Mucosa of rectum (tissue), 2 donors: Measurements from ENCODE around the gene CTIF.
"Not testable (repeated sequence)": the region's sequence is repeated elsewhere in the genome, so short reads cannot be mapped to it uniquely, and the experiment has no call there.

ENCODE experiments used
- H3K27ac ChIP-seq, 2 donors: one replicate each; pipeline ENCODE4 v1.7.0; 2013; ENCODE audit warnings: inconsistent platforms in 2 of 2, low read depth in 2 of 2, low read length in 2 of 2
- H3K27me3 ChIP-seq, 2 donors: one replicate each; pipeline ENCODE4 v1.7.0; 2013; ENCODE audit warnings: low read length in 2 of 2; ENCODE audit not compliant: control insufficient read depth in 2 of 2, insufficient read depth in 2 of 2
- H3K36me3 ChIP-seq, 2 donors: one replicate each; pipeline ENCODE4 v1.7.0; 2013; ENCODE audit warnings: low read length in 2 of 2; ENCODE audit not compliant: control insufficient read depth in 2 of 2, insufficient read depth in 2 of 2
- H3K4me1 ChIP-seq, 2 donors: one replicate each; pipeline ENCODE4 v1.7.0; 2013; ENCODE audit warnings: low read length in 2 of 2, mild to moderate bottlenecking in 1 of 2; ENCODE audit not compliant: control insufficient read depth in 2 of 2, insufficient read depth in 2 of 2
- H3K4me3 ChIP-seq, 2 donors: one replicate each; pipeline ENCODE4 v1.7.0; 2013; ENCODE audit warnings: low read length in 2 of 2
- H3K9ac ChIP-seq, 2 donors: one replicate each; pipeline ENCODE4 v1.7.0; 2013; ENCODE audit warnings: low read length in 2 of 2, low read depth in 1 of 2, mild to moderate bottlenecking in 1 of 2
- H3K9me3 ChIP-seq, 2 donors: one replicate each; pipeline ENCODE4 v1.7.0; 2013; ENCODE audit warnings: low read length in 2 of 2; ENCODE audit not compliant: control insufficient read depth in 2 of 2
- donor health status: healthy.
- donor health status: Normal muscosa, but diverticular disease.

Gene CTIF

DNA sequence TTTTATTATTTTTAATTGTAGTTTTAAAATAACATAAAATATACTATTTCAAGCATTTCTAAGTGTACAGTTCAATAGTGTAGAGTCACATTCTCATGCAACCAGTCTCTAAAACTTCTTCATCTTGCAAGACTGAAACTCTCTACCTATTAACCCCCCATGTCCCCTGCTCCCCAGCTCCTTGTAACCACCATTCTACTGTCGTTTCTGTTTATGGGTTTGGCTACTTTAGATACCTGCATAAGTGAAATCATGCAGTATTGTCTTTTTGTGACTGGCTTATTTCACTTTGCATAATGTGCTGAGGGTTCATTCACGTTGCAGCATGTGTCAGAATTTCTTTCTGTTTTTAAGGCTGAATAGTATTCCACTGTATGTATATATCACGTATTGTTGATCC lies 272.6 kb downstream of the CTIF start:
- no peaks in the 10 kb centered on the region for H3K27me3 ChIP-seq
- H3K4me3 ChIP-seq = no peak overlapping the region
- H3K36me3 ChIP-seq = no peaks in the 10 kb centered on the region
- H3K9me3 ChIP-seq = no peaks in the 10 kb centered on the region
- H3K9ac ChIP-seq = no peak overlapping the region
- peaks cover 13 to 17% of the 10 kb centered on the region in 2 donors for H3K4me1 ChIP-seq
- no peak overlapping the region for H3K27ac ChIP-seq

DNA sequence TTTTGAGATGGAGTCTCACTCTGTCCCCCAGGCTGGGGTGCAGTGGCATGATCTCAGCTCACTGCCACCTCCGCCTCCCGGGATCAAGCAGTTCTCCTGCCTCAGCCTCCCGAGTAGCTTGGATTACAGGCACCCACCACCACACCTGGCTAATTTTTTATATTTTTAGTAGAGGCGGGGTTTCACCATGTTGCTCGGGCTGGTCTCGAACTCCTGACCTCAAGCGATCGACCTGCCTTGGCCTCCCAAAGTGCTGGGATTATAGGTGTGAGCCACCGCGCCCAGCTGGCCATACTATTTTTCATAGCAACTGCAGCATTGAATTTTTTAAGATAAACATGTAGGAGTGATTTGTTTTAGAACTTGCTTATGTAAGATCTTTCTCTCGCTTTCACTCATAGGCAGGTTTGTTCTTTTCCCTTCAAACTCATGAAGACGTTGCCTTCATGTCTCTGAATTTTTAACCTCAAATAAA lies 273.2 kb downstream of the CTIF start:
- not testable (repeated sequence) for H3K9me3 ChIP-seq

DNA sequence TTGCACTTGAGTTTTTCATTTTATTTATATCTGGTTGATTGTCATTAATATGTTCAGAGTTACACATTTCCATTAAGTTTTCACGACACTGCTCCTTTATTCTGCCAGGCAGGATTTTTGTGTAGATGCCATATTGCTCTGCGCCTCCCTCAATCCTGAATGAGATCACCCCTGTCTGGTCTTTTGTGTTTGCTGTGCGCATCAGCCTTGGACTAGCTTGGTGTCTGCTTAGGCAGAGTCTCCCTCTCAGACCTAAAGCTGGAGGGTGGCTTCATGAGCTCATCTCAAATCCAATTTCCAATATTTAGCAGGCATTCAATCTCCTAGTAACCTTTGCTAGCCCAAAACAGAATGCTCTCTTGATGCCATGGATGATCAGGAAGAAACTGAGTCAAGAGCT lies 274.5 kb downstream of the CTIF start:
- no peaks in the 10 kb centered on the region for H3K36me3 ChIP-seq
- H3K27ac ChIP-seq = no peak overlapping the region
- peaks cover 12 to 13% of the 10 kb centered on the region in 2 donors for H3K4me1 ChIP-seq
- no peaks in the 10 kb centered on the region for H3K27me3 ChIP-seq
- no peak overlapping the region for H3K4me3 ChIP-seq
- no peaks in the 10 kb centered on the region for H3K9me3 ChIP-seq
- no peak overlapping the region for H3K9ac ChIP-seq

More for the DNA sequence above, 273.2 kb downstream of the CTIF start:
- H3K27me3 ChIP-seq, H3K27ac ChIP-seq, H3K4me3 ChIP-seq, H3K9ac ChIP-seq, H3K36me3 ChIP-seq: not testable (repeated sequence)
- H3K4me1 ChIP-seq = peaks cover 13 to 14% of the 10 kb centered on the region in 2 donors

DNA sequence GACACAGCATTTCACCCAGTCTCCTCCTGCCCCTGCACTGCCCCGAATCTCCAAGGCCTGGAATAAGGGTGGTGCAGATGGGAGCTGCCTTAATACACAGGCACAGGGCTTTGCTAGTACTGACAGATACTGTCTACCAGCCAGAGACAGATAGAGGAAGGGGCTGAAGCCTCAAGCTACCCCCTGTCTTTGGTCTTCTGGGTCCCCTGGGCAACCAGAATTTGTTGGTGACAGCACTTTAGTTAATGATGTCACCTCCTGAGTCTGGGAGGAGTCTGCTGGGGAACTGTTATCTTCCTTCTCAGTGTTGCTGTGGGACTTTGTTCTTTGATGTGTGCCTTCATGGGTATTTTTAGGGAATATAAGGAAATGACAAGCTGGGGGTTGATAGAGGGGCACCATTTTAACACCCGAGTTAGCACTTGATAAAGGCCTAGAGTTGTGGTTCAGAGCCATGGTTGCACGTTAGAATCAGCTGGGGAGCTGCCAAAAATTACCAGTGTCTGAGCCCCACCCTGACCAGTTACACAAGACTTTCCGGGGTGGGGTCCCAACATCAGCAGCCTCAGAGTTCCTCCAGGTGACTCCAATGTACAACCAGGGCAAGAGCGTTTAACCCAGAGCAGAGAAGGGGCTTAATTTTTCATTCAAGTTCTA lies 275.1 kb downstream of the CTIF start:
- H3K9ac ChIP-seq = no peak overlapping the region
- H3K9me3 ChIP-seq = no peaks in the 10 kb centered on the region
- H3K4me3 ChIP-seq = no peak overlapping the region
- H3K36me3 ChIP-seq = no peaks in the 10 kb centered on the region
- no peaks in the 10 kb centered on the region for H3K27me3 ChIP-seq
- H3K4me1 ChIP-seq = peaks cover 12 to 14% of the 10 kb centered on the region in 2 donors
- peak overlapping the region in 1 of 2 donors; percentile 23 for H3K27ac ChIP-seq

DNA sequence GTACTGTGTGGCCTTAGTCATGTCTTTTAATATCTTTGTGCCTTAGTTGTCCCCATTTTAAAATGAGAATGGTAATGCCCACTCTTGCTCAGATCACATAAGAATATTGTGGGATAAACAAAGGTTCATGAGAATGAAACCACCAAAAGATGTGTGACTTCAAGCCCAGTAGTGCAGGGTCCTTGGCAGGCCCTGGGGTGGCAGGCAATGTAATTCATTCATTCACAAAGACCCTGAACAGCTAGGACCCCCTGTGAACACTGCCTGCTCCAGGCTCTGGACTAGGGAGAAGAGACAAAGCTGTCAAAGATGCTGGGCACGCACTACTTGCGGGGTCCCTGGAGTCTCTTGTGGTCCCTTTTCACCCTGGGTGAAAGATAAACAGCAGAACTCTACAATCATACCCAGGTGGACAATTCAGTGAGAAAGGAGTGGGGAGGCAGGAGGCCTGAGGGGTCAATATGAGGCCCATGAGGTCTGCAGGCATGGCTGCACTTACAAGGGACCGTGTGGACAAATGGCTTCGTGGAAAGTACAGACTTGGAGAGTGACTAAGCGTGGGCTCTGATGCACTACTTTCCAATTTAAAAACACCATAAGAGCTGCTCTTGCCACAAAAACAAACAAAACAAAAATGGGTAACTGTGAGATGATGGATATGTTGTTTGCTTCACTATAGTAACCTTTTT lies 275.8 kb downstream of the CTIF start:
- no peaks in the 10 kb centered on the region for H3K27me3 ChIP-seq
- no peak overlapping the region for H3K9ac ChIP-seq
- peaks cover 18 to 19% of the 10 kb centered on the region in 2 donors for H3K4me1 ChIP-seq
- H3K9me3 ChIP-seq = no peaks in the 10 kb centered on the region
- no peak overlapping the region for H3K4me3 ChIP-seq
- no peak overlapping the region for H3K27ac ChIP-seq
- no peaks in the 10 kb centered on the region for H3K36me3 ChIP-seq

DNA sequence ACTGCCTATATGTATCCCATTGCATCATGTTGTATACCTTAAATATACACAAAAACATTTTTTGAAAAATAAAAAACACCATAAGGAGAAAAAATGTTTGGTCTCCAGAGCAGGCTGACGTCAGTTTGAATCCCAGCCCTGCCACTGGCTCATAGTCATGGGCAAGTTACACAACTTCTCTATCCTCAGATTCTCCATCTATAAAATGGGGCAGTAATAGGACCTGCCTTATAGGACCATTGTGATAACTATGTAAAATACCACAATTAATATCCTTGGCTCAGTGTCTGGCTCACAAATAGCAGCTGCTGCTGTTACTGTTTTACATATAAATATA lies 276.3 kb downstream of the CTIF start:
- H3K9ac ChIP-seq = no peak overlapping the region
- no peak overlapping the region for H3K27ac ChIP-seq
- no peaks in the 10 kb centered on the region for H3K27me3 ChIP-seq
- peaks cover 18 to 20% of the 10 kb centered on the region in 2 donors for H3K4me1 ChIP-seq
- no peak overlapping the region for H3K4me3 ChIP-seq
- peaks cover 0 to 2% of the 10 kb centered on the region in 2 donors for H3K36me3 ChIP-seq
- no peaks in the 10 kb centered on the region for H3K9me3 ChIP-seq

DNA sequence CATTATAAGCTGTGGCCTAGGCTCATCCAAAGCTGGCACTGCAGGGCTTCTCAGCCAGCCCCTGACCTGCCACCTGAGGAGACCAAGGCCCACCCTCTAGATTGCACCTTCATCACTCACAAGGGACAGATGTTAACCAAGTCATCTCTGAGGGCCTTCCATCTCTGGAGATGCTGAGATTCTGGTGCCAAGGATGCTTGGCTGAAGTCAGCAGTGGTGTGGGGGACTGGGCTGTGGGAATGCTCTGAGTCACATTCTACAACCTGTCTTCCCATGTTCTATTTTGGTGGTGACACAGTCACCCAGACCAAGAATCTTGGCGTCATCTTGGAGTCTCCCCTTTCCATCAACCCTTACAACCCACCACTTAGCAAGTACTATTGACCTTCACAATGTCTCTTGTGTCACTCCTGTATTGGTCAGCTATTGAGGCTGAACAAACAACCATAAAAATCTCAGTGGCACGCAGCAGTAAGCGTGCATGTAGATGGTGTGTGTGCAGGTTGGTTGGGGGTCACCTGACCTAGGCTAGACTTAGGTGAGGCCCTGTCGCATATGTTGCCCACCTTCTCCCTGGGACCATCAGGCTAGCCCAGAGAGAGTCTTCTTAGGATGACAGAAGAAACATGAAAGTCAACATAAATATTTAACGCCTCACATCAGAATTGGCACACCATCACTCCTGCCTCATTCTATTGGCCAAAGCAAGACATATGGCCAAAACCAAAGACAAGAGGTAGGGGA lies 276.9 kb downstream of the CTIF start:
- Histone ChIP-seq H3K4me3 (no peak overlapping the region), H3K4me1 (peaks cover 18 to 20% of the 10 kb centered on the region in 2 donors), H3K27me3 (no peaks in the 10 kb centered on the region), H3K36me3 (peaks cover 0 to 2% of the 10 kb centered on the region in 2 donors), H3K9me3 (no peaks in the 10 kb centered on the region), H3K9ac (no peak overlapping the region), H3K27ac (no peak overlapping the region)

DNA sequence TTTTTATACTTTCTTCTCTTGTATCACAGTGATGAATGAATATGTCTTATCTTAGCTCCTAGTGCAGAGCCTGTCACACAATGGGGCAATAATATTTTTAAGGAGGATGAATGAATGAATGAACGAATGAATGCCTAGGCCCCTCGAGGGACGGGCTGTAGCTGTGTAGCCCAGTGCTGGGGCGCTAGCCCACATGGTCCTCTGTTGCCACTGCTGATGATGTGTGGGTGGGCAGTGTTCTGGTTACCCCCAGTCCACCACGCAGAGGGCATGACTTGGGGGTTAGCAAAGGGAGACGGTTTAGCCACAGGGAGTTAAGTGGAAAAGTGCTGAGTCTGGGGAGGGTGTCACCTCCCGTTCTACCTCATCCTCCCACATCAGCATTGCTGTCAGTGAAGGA lies 277.7 kb downstream of the CTIF start:
- peaks cover 0 to 2% of the 10 kb centered on the region in 2 donors for H3K36me3 ChIP-seq

DNA sequence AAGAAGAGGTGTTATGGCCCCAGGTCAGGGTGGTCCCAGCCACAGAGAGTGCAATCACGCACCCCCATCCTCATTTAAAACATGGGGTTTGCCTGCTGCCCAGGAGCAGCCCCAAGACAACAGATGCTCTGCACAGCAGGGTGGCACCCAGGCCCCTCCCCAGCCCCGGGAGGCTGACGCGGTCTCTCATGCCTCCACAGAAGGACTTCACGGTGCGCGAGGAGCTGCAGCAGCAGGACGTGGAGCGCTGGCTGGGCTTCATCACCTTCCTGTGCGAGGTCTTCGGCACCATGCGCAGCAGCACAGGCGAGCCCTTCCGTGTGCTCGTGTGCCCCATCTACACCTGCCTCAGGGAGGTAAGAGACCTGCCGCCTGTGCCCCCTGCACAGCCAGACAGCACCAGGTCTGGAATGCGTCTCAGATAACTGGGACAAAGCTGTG lies 278.2 kb downstream of the CTIF start:
- H3K4me3 ChIP-seq = no peak overlapping the region
- no peak overlapping the region for H3K9ac ChIP-seq
- H3K27ac ChIP-seq = no peak overlapping the region
- H3K27me3 ChIP-seq = no peaks in the 10 kb centered on the region
- H3K9me3 ChIP-seq = no peaks in the 10 kb centered on the region
- peaks cover 0 to 2% of the 10 kb centered on the region in 2 donors for H3K36me3 ChIP-seq
- peaks cover 18 to 20% of the 10 kb centered on the region in 2 donors for H3K4me1 ChIP-seq

More for the DNA sequence above, 277.7 kb downstream of the CTIF start:
- H3K9me3 ChIP-seq = no peaks in the 10 kb centered on the region
- H3K27ac ChIP-seq = no peak overlapping the region
- peaks cover 18 to 20% of the 10 kb centered on the region in 2 donors for H3K4me1 ChIP-seq
- H3K27me3 ChIP-seq = no peaks in the 10 kb centered on the region
- H3K9ac ChIP-seq = no peak overlapping the region
- no peak overlapping the region for H3K4me3 ChIP-seq
